ENCODE measurements around the gene ATF4.
A peak's percentile ranks its signal among the peaks of the same experiment; 100 is the strongest.

ATF4 gene

GRCh38 chr22:39530692-39531331 is 10.4 kb downstream of the ATF4 start:
- no peak for DNase-seq

- DNase-seq: peak; percentile 99
Observed at GRCh38 chr22:39532215-39533073, 12.1 kb downstream of the ATF4 start, which contains the start of gene RPS19BP1. RPS19BP1 (minus strand) TSS chr22:39532748; CDS start chr22:39532738, 10 bp downstream.

GRCh38 chr22:39534092-39534506 is 13.7 kb downstream of the ATF4 start:
- DNase-seq: no peak

GRCh38 chr22:39534591-39535356 is 14.4 kb downstream of the ATF4 start:
- peak; percentile 78 for DNase-seq

GRCh38 chr22:39535357-39535725 is 15.0 kb downstream of the ATF4 start:
- no peak for DNase-seq

GRCh38 chr22:39535831-39536449 is 15.6 kb downstream of the ATF4 start:
- no peak for DNase-seq

- no peak for DNase-seq
Observed at GRCh38 chr22:39536711-39537110, 16.3 kb downstream of the ATF4 start.

GRCh38 chr22:39537975-39538374 is 17.6 kb downstream of the ATF4 start:
- no peak for DNase-seq

GRCh38 chr22:39543095-39543494 is 22.7 kb downstream of the ATF4 start:
- no peak for DNase-seq

- peak; percentile 60 for DNase-seq
Observed at GRCh38 chr22:39545386-39546365, 25.3 kb downstream of the ATF4 start.

- no peak for DNase-seq
Observed at GRCh38 chr22:39546889-39547586, 26.7 kb downstream of the ATF4 start.

GRCh38 chr22:39547587-39547947 is 27.2 kb downstream of the ATF4 start:
- DNase-seq: no peak

- no peak for DNase-seq
Observed at GRCh38 chr22:39553429-39553828, 33.1 kb downstream of the ATF4 start.

GRCh38 chr22:39554151-39554550 is 33.8 kb downstream of the ATF4 start:
- no peak for DNase-seq

- peak; percentile 33 for DNase-seq
Observed at GRCh38 chr22:39556970-39557841, 36.8 kb downstream of the ATF4 start.

- DNase-seq: no peak
Observed at GRCh38 chr22:39558254-39558727, 37.9 kb downstream of the ATF4 start.

- no peak for DNase-seq
Observed at GRCh38 chr22:39558950-39559349, 38.6 kb downstream of the ATF4 start.

GRCh38 chr22:39559456-39560105 is 39.2 kb downstream of the ATF4 start:
- no peak for DNase-seq

GRCh38 chr22:39560127-39560526 is 39.8 kb downstream of the ATF4 start:
- DNase-seq: no peak

All from stimulated activated CD4-positive, alpha-beta T cell treated with anti-CD3 and anti-CD28 coated beads, Interleukin-1b, Interleukin-23, amount 100 ng/mL, for 48 hours (primary cell).